HG02642 (cell line): ENCODE measurements around the gene MYL11.

ENCODE experiments used
- ATAC-seq: cut with Tn5 transposase; IDR thresholded peaks from one replicate; pipeline ENCODE4 v1.9.1; 2021; ENCODE audit warnings: mild to moderate bottlenecking; ENCODE audit not compliant: unreplicated experiment, poor library complexity

Gene MYL11

DNA sequence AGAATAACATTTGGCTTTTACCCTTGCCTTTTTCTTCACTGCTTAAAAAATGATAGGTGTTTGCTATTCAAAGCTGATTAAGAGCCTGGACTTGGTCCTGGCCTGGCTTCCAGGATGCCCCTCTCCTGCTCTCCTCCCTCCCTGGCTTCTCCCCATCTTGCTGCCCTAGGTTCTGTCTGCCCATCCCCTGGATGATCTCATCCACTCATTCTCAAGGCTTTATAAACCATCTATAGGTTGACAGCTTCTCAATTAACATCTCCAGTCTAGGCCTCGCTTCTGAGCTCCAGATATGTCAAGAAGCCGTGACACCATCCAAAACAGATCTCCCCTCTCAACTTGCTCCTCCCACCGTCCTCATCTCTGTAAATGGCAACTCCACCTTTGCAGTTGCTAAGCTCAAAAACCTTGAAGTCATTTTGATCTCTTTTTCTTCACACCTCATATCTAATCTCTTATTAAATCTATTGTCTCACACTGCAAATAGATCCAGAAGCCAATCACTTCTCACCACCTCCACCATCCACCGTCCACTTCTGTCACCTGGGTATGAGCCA lies 41.5 kb downstream of the MYL11 start:
- ATAC-seq = no peak

DNA sequence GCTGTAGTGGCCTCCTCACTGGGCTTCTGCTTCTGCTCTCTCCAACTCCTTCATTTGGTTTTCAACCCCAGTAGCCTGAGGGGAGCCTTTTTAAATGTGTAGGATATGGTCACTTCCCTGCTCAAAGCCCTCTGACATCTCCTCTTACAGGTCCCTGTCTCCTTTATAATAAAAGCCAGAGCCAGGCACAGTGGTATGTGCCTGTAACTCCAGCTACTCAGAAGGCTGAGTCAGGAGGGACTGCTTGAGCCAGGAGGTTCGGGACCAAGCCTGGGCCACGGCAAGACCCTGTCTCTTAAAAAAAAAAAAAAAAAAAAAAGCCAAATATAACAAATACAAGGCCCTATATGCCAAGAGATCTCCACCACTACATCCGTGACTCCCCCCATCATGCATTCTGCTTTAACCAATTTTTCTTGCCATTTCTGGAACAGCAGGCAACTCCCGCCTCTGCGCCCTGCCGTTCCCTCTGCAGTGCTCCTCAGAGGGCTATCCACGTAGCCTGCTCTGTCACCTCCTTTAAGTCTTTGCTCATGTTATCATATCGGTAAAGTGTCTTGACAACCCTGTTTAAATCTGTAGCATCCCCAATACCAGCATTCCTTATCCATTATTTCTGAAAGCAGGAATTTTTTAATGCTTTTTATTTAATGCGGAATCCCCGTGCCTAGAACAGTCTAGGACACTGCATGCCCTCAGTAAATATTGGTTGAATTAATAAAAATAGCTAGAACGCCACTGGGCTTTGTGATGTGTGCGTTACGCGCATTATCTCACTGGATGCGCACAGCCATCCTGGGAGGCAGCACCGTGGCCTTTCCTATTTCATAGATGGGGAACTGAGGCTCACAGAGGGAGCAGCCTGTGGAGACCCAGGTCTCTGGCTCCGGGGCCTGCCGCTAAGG lies 42.3 kb downstream of the MYL11 start:
- ATAC-seq = no peak

DNA sequence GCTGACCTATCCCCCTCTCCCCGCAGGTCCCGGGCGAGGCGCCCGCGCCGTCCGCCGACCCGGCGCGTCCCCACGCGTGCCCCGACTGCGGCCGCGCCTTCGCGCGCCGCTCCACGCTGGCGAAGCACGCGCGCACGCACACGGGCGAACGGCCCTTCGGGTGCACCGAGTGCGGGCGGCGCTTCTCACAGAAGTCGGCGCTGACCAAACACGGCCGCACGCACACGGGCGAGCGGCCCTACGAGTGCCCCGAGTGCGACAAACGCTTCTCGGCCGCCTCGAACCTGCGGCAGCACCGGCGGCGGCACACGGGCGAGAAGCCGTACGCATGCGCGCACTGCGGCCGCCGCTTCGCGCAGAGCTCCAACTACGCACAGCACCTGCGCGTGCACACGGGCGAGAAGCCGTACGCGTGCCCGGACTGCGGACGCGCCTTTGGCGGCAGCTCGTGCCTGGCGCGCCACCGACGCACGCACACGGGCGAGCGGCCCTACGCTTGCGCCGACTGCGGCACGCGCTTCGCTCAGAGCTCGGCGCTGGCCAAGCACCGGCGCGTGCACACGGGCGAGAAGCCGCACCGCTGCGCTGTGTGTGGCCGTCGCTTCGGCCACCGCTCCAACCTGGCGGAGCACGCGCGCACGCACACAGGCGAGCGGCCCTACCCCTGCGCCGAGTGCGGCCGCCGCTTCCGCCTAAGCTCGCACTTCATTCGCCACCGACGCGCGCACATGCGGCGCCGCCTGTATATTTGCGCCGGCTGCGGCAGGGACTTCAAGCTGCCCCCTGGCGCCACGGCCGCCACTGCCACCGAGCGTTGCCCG lies 43.1 kb downstream of the MYL11 start:
- peak; percentile 84 for ATAC-seq

DNA sequence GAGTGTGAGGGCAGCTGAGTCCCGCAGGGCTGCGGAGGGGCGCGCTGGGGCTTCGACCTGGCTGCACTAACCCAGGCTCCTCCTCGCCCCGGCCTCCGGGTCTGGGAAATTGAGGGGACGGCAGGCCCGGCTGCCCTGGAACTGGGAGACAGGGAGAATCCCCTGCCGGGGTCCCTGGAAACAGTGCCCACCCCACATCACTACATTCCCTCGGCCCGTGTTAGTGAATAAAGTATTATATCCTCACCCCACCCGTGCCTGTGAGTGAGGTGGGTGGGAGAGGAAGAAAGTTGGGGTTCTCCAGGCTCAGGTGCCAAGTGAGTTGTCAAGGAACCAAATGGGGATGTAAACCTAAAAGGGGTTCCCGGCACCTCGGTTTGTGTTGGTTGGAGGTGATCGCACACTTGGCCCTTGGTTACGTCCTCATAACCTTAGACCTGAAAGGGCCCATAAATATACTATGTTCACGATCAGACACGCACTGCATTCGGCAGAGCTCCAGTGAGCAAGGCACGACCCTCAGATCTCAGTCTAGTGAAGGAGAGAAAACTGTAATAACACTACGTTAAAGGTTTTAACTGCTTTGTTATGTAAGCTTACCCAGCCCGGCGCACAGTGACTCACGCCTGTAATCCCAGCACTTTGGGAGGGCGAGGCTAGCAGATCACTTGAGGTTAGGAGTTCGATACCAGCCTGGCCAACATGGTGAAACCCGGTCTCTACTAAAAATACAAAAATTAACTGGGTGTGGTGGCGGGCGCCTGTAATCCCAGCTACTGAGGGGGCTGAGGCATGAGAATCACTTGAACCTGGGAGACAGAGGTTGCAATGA lies 44.0 kb downstream of the MYL11 start:
- ATAC-seq = no peak

DNA sequence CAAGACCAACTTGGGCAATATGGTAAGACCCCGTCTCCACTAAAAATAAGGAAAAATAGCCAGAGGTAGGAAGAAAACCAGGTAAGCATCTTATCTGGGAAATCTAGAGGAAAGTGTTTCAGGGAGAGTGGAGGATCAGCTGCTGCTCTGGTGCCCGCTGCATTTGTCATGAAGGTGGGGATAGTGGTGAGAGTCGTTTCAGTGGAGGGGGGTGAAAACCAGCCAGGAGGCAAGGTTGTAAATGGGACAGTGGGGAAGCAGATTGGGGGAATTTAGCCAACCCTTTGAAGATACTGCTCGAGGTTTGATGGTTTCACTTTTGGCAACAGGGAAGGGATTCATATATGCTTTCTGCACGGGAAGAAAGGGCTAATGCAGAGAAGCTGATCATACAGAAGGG lies 46.4 kb downstream of the MYL11 start:
- ATAC-seq = no peak
